Naive thymus-derived CD4-positive, alpha-beta T cell (primary cell): ENCODE data around the gene RGS19. TPM values are rescaled to one million over a fixed set of nuclear protein-coding genes. Genes with fewer than 3 reads are reported as not detected.

ENCODE experiments used
- ATAC-seq: fragments of 150-1000 bp; cut with Tn5 transposase; 2 replicates; pipeline ENCODE4 v1.10.0; 2021; ENCODE audit warnings: mild to moderate bottlenecking, moderate library complexity
- CTCF ChIA-PET: fragments of 350-600 bp; sonication (Branson Sonifier 250); formaldehyde crosslinking; loops from one replicate; lab custom pipeline; 2021; ENCODE audit warnings: antibody characterized with exemption; lab: Charles Lee
- POLR2A ChIA-PET: fragments of 350-600 bp; sonication (Branson Sonifier 250); formaldehyde crosslinking; loops from one replicate; lab custom pipeline; 2021; ENCODE audit warnings: antibody characterized with exemption, inconsistent platforms; lab: Charles Lee
- DNase-seq, 9 donors: peaks; one replicate each; pipeline versions ENCODE4 v3.0.0 to v3.0.0-alpha.2; 2020 to 2022; ENCODE audit warnings: mixed read lengths in 1 of 9
- H3K27ac ChIP-seq: one replicate; pipeline ENCODE4 v1.7.0; 2013; ENCODE audit warnings: mild to moderate bottlenecking, low read depth, low read length, moderate library complexity
- H3K27me3 ChIP-seq, 2 donors: one replicate each; pipeline ENCODE4 v1.7.0; 2013; ENCODE audit warnings: low read length in 2 of 2, mild to moderate bottlenecking in 2 of 2, moderate library complexity in 2 of 2; ENCODE audit not compliant: control insufficient read depth in 2 of 2, insufficient read depth in 2 of 2
- H3K36me3 ChIP-seq, 3 experiments: 1 replicate in 2 of 3; 2 replicates in 1 of 3; pipeline ENCODE4 v1.7.0; 2013; ENCODE audit warnings: low read length in 3 of 3, mild to moderate bottlenecking in 3 of 3, moderate library complexity in 1 of 3; ENCODE audit not compliant: insufficient read depth in 3 of 3, control insufficient read depth in 2 of 3
- H3K4me1 ChIP-seq, 2 donors: one replicate each; pipeline ENCODE4 v1.7.0; 2013; ENCODE audit warnings: low read length in 2 of 2, mild to moderate bottlenecking in 2 of 2, moderate library complexity in 1 of 2; ENCODE audit not compliant: control insufficient read depth in 2 of 2, insufficient read depth in 2 of 2
- H3K4me3 ChIP-seq: 2 replicates; pipeline ENCODE4 v1.7.0; 2013; ENCODE audit warnings: mild to moderate bottlenecking, low read length
- H3K9me3 ChIP-seq, 3 experiments: 1 replicate in 2 of 3; 2 replicates in 1 of 3; pipeline ENCODE4 v1.7.0; 2013; ENCODE audit warnings: low read length in 3 of 3; ENCODE audit not compliant: control insufficient read depth in 2 of 3
- H3K27ac Mint-ChIP-seq, 9 donors: one replicate each; pipeline ENCODE4 v1.8.0; 2020 to 2022; ENCODE audit warnings: mixed read lengths in 9 of 9, mild to moderate bottlenecking in 8 of 9, moderate library complexity in 5 of 9, inconsistent platforms in 2 of 9
- H3K27me3 Mint-ChIP-seq, 5 donors: one replicate each; pipeline ENCODE4 v1.8.0; 2021 to 2022; ENCODE audit warnings: mixed read lengths in 5 of 5, mild to moderate bottlenecking in 1 of 5
- H3K36me3 Mint-ChIP-seq, 5 donors: one replicate each; pipeline ENCODE4 v1.8.0; 2020 to 2022; ENCODE audit warnings: mixed read lengths in 5 of 5, mild to moderate bottlenecking in 3 of 5, inconsistent platforms in 1 of 5
- H3K4me1 Mint-ChIP-seq, 7 donors: one replicate each; pipeline ENCODE4 v1.8.0; 2020 to 2022; ENCODE audit warnings: mixed read lengths in 7 of 7, mild to moderate bottlenecking in 3 of 7, inconsistent platforms in 1 of 7
- H3K4me3 Mint-ChIP-seq, 10 donors: one replicate each; pipeline ENCODE4 v1.8.0; 2020 to 2022; ENCODE audit warnings: mild to moderate bottlenecking in 10 of 10, mixed read lengths in 10 of 10, moderate library complexity in 6 of 10, inconsistent platforms in 2 of 10
- H3K9me3 Mint-ChIP-seq, 11 donors: one replicate each; pipeline ENCODE4 v1.8.0; 2020 to 2022; ENCODE audit warnings: mixed read lengths in 11 of 11, mild to moderate bottlenecking in 4 of 11, inconsistent platforms in 1 of 11, moderate library complexity in 1 of 11
- intact Hi-C, 2 donors: fragments of 100-400 bp; cut with micrococcal nuclease; formaldehyde crosslinking; loops; one replicate each; pipeline ENCODE4 v1.15.1; 2023
- polyA plus RNA-seq, 2 donors: library from polyadenylated mRNA; unstranded; fragments of 300-500 nt; fragmentation: Illumina TruSeq; gene quantifications; one replicate each; pipeline ENCODE4 v1.2.3, GENCODE V29; 2021
- total RNA-seq, 6 experiments: library from RNA in 5 of 6; stranded (reverse) in 5 of 6; gene quantifications; 1 replicate in 5 of 6; 2 replicates in 1 of 6; pipeline ENCODE4 v1.2.3 and lab custom pipeline; 2021 to 2026

The RGS19 gene
- total and polyA plus RNA-seq, 7 experiments from 2014 or later = 21.8 to 93.4 (median 55.2) TPM

- H3K27me3 ChIP-seq = peaks cover 3 to 8% of the 10 kb centered on the region in 2 donors
- CTCF ChIA-PET = no interaction called here
Measured at GRCh38 chr20:64045346-64046011, 33.8 kb downstream of the RGS19 start.

GRCh38 chr20:64044484-64045247 lies 34.7 kb downstream of the RGS19 start:
- peak overlapping the region in 3 of 10 donors; percentile 19 to 56 (median 20) for H3K4me3 Mint-ChIP-seq
- peaks cover 0 to 3% (median 0%) of the 10 kb centered on the region in 3 experiments for H3K36me3 ChIP-seq

More at GRCh38 chr20:64045346-64046011, 33.8 kb downstream of the RGS19 start:
- peak overlapping the region in 5 of 9 donors; percentile 13 to 93 (median 31) for H3K27ac Mint-ChIP-seq
- no peaks in the 10 kb centered on the region for H3K36me3 Mint-ChIP-seq
- POLR2A ChIA-PET = interaction anchor here (0.6 to 1.7 kb wide), 2 partner anchors 17 to 31 kb away, joined by 3 to 5 read pairs; partner anchors contain the start of gene TCEA2
- H3K27ac ChIP-seq = no peak overlapping the region
- H3K9me3 ChIP-seq = no peaks in the 10 kb centered on the region
- no peak overlapping the region for H3K4me3 ChIP-seq
- peaks cover 0 to 29% (median 9%) of the 10 kb centered on the region in 5 donors for H3K27me3 Mint-ChIP-seq
- H3K4me1 ChIP-seq = peaks cover 9 to 22% of the 10 kb centered on the region in 2 donors
- intact Hi-C loops = no loop called here
- peaks cover 0 to 3% (median 0%) of the 10 kb centered on the region in 3 experiments for H3K36me3 ChIP-seq
- DNase-seq (no peak), ATAC-seq (no peak)
- peak overlapping the region in 2 of 10 donors; percentile 45 to 49 for H3K4me3 Mint-ChIP-seq
- peaks cover 22 to 37% (median 27%) of the 10 kb centered on the region in 7 donors for H3K4me1 Mint-ChIP-seq
- no peaks in the 10 kb centered on the region for H3K9me3 Mint-ChIP-seq

GRCh38 chr20:64043768-64044167 lies 35.5 kb downstream of the RGS19 start:
- Histone ChIP-seq H3K9me3 (no peaks in the 10 kb centered on the region), H3K4me3 (no peak overlapping the region), H3K27ac (no peak overlapping the region), H3K36me3 (peaks cover 0 to 3% (median 0%) of the 10 kb centered on the region in 3 experiments), H3K27me3 (no peaks in the 10 kb centered on the region), H3K4me1 (peaks cover 11 to 26% of the 10 kb centered on the region in 2 donors)
- H3K36me3 Mint-ChIP-seq = no peaks in the 10 kb centered on the region
- ATAC-seq (no peak), DNase-seq (no peak)
- H3K9me3 Mint-ChIP-seq = no peaks in the 10 kb centered on the region
- H3K27me3 Mint-ChIP-seq = peaks cover 0 to 25% (median 9%) of the 10 kb centered on the region in 5 donors
- CTCF ChIA-PET = interaction anchor here (0.6 to 1.1 kb wide), 3 partner anchors 58 to 86 kb away, joined by 3 read pairs; partner anchors contain the start of gene PRPF6
- POLR2A ChIA-PET = interaction anchor here (0.8 to 1.7 kb wide), 5 partner anchors 8 to 64 kb away, joined by 3 to 5 read pairs (median 3); partner anchors contain the start of genes SAMD10 and TCEA2
- peaks cover 30 to 49% (median 35%) of the 10 kb centered on the region in 7 donors for H3K4me1 Mint-ChIP-seq
- peak overlapping the region in 7 of 10 donors; percentile 18 to 89 (median 79) for H3K4me3 Mint-ChIP-seq
- intact Hi-C loops = no loop called here
- peak overlapping the region in 8 of 9 donors; percentile 2 to 93 (median 84) for H3K27ac Mint-ChIP-seq

More at GRCh38 chr20:64044484-64045247, 34.7 kb downstream of the RGS19 start:
- Mint-ChIP-seq H3K36me3 (no peaks in the 10 kb centered on the region), H3K9me3 (no peaks in the 10 kb centered on the region), H3K27ac (peak overlapping the region in 7 of 9 donors; percentile 0 to 93 (median 65)), H3K27me3 (peaks cover 0 to 28% (median 9%) of the 10 kb centered on the region in 5 donors), H3K4me1 (peaks cover 29 to 45% (median 33%) of the 10 kb centered on the region in 7 donors)
- CTCF ChIA-PET = interaction anchor here (0.8 to 1.1 kb wide), 2 partner anchors 64 to 87 kb away, joined by 3 read pairs; partner anchors contain the start of gene PRPF6
- intact Hi-C loops = no loop called here
- POLR2A ChIA-PET = interaction anchor here (0.6 to 1.7 kb wide), 3 partner anchors 18 to 65 kb away, joined by 3 to 5 read pairs (median 3); partner anchors contain the start of genes SAMD10 and TCEA2
- Histone ChIP-seq H3K4me3 (no peak overlapping the region), H3K27ac (no peak overlapping the region), H3K4me1 (peaks cover 11 to 21% of the 10 kb centered on the region in 2 donors), H3K9me3 (no peaks in the 10 kb centered on the region), H3K27me3 (no peaks in the 10 kb centered on the region)
- no peak for DNase-seq
- no peak for ATAC-seq

DNA sequence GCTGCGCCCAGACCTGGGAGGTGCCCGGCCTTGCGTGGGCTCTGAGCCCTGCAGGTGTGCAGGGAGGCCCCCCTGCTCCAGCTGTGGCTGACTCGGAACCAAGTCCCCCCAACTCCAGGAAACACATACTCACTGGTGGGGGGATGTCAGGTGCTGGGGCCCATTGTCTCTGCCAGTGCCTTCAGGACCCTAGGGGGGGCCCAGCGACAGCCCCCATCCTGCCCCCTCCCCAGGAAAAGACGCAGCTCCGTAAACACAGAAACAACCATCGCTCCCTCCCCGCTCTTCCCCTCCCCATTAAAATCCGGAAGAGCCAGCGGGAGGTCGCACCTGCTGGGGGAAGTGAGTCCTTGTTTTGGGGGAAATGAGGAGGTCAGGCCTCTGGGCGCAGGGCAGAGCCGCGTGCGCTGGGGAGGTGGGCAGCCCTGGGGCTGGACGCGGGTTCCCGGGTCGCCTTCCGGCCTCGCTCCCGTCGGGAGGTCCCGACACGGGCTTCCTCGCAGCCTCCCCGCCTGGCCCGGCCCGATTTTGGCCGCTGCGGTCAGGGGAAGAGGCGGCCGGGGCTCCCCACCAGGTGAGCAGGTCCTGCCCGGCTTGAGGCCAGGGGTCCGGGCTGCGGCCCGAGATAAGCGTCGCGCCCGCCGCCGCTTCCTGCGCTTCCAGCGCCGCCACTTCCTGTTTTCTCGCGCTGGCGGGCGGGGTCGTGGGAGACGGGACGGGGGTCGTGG lies 37.1 kb downstream of the RGS19 start:
- Mint-ChIP-seq H3K36me3 (no peaks in the 10 kb centered on the region), H3K4me3 (peak overlapping the region; percentile 77 to 89 (median 86)), H3K9me3 (no peaks in the 10 kb centered on the region), H3K27ac (peak overlapping the region; percentile 71 to 94 (median 89)), H3K27me3 (peaks cover 0 to 18% (median 9%) of the 10 kb centered on the region in 5 donors), H3K4me1 (peaks cover 34 to 55% (median 40%) of the 10 kb centered on the region in 7 donors)
- Histone ChIP-seq H3K4me3 (peak overlapping the region; percentile 74), H3K9me3 (no peaks in the 10 kb centered on the region), H3K27ac (peak overlapping the region; percentile 82), H3K27me3 (no peaks in the 10 kb centered on the region), H3K4me1 (peaks cover 17 to 32% of the 10 kb centered on the region in 2 donors), H3K36me3 (peaks cover 0 to 3% (median 0%) of the 10 kb centered on the region in 3 experiments)
- ATAC-seq (no peak), DNase-seq (no peak)
- intact Hi-C loops = no loop called here
- POLR2A ChIA-PET = interaction anchor here (0.7 to 4.8 kb wide), 9 partner anchors 15 to 521 kb away, joined by 3 to 37 read pairs (median 4); partner anchors contain the start of genes OPRL1, PPDPF, PRPF6 and RGS19
- CTCF ChIA-PET = interaction anchor here (5.2 kb wide), 1 partner anchor 17 kb away, joined by 54 read pairs; no protein-coding TSS in a partner anchor

- no peaks in the 10 kb centered on the region for H3K9me3 Mint-ChIP-seq
- ChIA-PET POLR2A (interaction anchor here (0.7 to 4.8 kb wide), 9 partner anchors 16 to 521 kb away, joined by 3 to 37 read pairs (median 4); partner anchors contain the start of genes OPRL1, PPDPF, PRPF6 and RGS19), CTCF (interaction anchor here (4.0 to 5.2 kb wide), 2 partner anchors 17 to 62 kb away, joined by 27 to 54 read pairs; partner anchors contain the start of genes PRPF6 and SAMD10)
- H3K27ac ChIP-seq = peak overlapping the region; percentile 82
- H3K4me1 ChIP-seq = peaks cover 22 to 37% of the 10 kb centered on the region in 2 donors
- peak overlapping the region; percentile 77 to 89 (median 86) for H3K4me3 Mint-ChIP-seq
- no peaks in the 10 kb centered on the region for H3K9me3 ChIP-seq
- peaks cover 0 to 3% (median 0%) of the 10 kb centered on the region in 3 experiments for H3K36me3 ChIP-seq
- H3K27me3 Mint-ChIP-seq = peaks cover 0 to 13% (median 7%) of the 10 kb centered on the region in 5 donors
- H3K4me3 ChIP-seq = peak overlapping the region; percentile 74
- no peak for ATAC-seq
- peaks cover 31 to 55% (median 42%) of the 10 kb centered on the region in 7 donors for H3K4me1 Mint-ChIP-seq
- no peak for DNase-seq
- H3K27ac Mint-ChIP-seq = peak overlapping the region in 8 of 9 donors; percentile 18 to 92 (median 78)
- H3K27me3 ChIP-seq = no peaks in the 10 kb centered on the region
- no peaks in the 10 kb centered on the region for H3K36me3 Mint-ChIP-seq
- intact Hi-C loops = no loop called here
Measured at GRCh38 chr20:64041781-64042053, 37.6 kb downstream of the RGS19 start.
